HUDEP-2 (cell line): ENCODE measurements around the gene UBR3.
"Not testable (repeated sequence)": the region's sequence is repeated elsewhere in the genome, so short reads cannot be mapped to it uniquely, and the experiment has no call there.

Experiments used
- DNase-seq, 76 experiments: peaks; one replicate each; lab custom pipeline; 2025; ENCODE audit not compliant: unreplicated experiment in 76 of 76; lab: John Stamatoyannopoulos, UW

The UBR3 gene, protein sequence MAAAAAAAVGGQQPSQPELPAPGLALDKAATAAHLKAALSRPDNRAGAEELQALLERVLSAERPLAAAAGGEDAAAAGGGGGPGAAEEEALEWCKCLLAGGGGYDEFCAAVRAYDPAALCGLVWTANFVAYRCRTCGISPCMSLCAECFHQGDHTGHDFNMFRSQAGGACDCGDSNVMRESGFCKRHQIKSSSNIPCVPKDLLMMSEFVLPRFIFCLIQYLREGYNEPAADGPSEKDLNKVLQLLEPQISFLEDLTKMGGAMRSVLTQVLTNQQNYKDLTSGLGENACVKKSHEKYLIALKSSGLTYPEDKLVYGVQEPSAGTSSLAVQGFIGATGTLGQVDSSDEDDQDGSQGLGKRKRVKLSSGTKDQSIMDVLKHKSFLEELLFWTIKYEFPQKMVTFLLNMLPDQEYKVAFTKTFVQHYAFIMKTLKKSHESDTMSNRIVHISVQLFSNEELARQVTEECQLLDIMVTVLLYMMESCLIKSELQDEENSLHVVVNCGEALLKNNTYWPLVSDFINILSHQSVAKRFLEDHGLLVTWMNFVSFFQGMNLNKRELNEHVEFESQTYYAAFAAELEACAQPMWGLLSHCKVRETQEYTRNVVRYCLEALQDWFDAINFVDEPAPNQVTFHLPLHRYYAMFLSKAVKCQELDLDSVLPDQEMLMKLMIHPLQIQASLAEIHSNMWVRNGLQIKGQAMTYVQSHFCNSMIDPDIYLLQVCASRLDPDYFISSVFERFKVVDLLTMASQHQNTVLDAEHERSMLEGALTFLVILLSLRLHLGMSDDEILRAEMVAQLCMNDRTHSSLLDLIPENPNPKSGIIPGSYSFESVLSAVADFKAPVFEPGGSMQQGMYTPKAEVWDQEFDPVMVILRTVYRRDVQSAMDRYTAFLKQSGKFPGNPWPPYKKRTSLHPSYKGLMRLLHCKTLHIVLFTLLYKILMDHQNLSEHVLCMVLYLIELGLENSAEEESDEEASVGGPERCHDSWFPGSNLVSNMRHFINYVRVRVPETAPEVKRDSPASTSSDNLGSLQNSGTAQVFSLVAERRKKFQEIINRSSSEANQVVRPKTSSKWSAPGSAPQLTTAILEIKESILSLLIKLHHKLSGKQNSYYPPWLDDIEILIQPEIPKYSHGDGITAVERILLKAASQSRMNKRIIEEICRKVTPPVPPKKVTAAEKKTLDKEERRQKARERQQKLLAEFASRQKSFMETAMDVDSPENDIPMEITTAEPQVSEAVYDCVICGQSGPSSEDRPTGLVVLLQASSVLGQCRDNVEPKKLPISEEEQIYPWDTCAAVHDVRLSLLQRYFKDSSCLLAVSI (N-terminal part only)

DNA sequence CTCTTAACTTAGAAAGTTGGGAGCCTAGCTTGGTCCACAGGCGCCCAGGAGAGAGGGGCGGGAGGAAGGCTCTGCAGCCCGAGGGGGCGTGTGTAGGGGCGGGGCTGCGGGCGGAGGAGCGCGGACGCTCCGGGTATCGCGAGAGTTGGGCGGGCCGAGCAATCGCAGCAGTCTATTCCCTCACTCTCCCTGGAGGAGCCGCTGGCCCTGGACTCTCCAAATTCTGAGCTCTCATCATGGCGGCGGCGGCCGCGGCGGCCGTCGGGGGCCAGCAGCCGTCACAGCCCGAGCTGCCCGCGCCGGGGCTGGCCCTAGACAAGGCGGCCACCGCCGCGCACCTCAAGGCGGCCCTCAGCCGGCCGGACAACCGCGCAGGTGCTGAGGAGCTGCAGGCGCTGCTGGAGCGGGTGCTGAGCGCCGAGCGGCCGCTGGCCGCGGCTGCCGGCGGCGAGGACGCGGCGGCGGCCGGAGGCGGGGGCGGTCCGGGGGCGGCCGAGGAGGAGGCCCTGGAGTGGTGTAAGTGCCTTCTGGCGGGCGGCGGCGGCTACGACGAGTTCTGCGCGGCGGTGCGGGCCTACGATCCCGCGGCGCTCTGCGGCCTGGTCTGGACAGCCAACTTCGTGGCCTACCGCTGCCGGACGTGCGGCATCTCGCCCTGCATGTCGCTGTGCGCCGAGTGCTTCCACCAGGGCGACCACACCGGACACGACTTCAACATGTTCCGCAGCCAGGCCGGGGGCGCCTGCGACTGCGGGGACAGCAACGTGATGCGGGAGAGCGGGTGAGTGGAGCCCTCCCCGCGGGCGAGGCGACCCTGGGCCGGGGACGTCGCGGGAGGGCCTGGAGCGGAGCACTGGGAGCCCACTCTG lies at the start of gene UBR3:
TSS of gene UBR3 (plus strand) at position 183 of the 869 bp plus-strand sequence. CDS start at position 237, 54 bp downstream.
- peak in 75 of 76 experiments; percentile 10 to 92 (median 82) for DNase-seq

DNA sequence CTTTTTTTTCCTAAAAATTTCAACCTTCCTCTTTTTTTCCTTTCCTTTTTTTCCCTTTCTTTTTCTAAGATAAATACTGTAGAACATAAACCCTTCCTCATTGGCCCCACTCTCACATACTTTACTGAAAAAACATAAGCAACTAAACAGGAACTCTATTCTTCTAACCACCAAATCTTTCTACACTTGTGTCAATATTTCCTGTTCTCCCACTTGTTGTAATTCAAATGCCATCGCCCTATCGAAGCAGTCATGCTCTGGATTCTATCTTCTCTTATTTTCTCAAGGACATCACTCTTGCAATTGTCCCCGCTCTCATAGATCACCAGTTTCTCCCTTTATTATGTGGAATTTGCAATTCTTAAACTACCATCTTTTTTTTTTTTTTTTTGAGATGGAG lies 48.8 kb upstream of the UBR3 start:
- DNase-seq, result no peak

DNA sequence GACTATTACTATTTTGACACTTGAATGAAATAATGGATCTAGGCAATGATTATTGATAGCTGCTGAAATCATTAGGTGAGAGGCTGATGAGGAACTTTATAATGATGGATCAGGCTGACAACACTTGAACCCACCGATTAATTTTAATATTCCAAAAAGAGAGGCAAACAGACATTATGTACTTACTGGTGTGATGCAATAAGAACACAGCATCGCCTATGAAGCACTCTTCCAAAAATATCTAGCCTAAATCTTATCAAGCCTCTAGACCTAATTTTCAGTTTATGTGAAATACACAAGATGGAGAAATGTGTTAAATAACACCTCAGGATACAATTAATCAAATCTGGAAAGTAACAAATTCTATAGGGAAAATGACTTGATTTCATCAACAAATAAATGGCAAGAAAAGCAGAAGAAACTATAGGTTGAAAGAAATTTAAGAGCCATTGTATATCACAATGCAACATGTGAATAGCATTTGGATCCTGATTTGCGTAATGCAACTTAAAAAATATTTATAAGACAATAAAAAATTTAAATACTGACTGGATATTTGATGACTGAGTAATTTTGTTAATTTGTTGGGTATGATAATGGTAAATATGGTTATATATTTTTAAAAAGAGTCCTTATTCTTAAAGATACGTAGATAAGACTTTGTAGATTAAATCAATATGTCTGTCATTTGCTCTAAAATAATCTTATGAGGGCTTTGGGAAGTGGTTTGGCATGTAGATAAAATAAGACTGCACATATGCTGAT lies 45.8 kb upstream of the UBR3 start:
- no peak for DNase-seq

DNA sequence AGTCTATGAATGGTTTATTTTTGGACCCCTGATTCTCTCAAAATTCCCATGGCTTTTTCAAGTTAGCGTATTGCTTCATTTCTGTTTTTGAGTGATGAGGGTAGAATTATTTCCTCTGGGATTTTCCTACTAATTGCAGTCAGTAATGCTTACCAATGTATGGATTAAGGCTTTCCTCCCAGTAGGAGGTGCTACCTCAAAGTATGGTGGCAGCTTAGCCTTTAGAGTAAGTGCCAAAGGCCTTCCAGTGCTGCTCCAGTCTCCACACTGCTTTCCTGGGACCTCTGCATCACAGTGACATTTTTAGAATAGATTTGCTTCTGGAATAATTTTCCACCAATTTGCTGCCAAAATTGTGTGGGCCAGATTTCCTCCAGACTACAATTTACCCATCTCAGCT lies 44.7 kb upstream of the UBR3 start:
- DNase-seq, result no peak

DNA sequence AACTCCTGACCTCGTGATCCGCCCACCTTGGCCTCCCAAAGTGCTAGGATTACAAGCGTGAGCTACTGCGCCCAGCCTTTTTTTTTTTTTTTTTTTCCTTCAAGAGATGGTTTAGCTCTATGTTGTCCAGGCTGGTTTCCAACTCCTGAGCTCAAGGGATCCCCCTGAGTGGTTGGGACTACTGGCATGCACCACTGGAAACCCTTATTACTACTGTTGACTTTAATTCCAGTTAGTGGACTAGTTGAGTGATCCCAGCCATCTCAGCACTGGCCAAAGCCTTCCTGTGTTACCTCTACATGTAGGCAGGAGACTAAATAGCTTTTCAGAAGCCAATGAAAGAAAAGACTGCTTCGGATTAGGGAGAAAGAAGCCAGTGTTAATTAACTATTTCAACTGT lies 36.7 kb upstream of the UBR3 start:
- DNase-seq, result no peak

DNA sequence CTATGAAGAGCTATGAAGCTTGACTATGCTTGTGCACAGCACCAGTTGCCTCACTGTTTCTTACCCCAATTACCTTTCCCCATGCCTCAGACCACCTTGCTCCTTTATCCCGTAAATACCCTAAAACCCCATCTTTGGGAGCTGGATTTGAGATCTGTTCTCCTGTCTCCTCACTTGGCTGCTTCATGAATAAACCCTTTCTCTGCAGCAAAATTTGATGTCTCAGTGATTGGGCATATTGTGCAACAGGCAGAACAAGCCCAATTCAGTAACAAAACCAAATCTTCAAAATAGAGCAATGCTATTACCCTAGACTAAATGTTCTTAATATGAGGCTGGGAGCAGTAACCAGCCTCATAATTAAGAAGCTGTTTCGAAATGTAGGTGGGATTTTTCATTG lies 32.1 kb upstream of the UBR3 start:
- DNase-seq, result no peak

DNA sequence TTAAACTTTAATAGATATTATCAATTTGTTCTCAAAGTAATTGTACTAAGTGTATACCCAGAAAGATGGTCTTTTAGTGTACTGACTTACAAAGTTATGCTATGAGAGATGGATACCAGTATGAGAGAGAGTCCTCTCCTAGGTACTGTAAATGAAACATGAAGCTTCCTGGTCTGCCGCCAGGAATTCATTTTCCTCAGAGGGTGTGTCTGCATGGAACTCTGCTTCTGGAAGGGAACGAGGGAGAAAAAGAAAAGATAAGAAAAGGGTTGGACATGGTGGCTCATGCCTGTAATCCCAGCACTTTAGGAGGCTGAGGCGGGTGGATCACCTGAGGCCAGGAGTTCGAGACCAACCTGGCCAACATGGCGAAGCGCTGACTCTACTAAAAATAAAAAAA lies 30.8 kb upstream of the UBR3 start:
- DNase-seq, result no peak

DNA sequence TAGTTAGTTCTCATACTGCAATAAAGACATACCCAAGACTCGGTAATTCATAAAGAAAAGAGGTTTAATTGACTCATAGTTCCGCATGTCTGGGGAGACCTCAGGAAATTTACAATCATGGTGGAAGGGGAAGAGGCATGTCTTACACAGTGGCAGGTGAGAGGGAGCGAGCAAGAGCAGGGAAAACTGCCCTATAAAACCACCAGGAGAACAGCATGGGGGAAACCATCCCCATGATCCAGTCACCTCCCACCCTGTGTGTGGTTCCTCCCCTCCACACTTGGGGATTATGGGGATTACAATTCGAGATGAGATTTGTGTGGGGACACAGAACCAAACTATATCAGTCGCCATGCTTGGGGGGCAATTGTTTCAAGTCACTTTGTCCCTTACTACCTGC lies 29.7 kb upstream of the UBR3 start:
- no peak for DNase-seq

DNA sequence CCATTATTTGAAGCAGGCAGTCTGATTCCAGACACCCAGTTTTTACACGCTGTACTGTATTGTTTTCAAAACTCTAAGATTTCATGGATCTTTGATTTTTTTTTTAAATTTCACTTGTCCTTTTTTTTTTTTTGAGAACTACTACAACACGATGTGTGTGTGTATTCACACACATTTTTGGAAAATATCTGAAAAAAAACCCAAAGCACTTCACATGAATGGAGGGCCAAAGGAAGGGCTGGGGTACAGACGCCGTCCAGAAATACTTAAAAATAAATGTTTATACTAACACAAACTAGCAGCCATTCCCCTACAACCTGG lies 28.9 kb upstream of the UBR3 start:
- DNase-seq, result no peak

DNA sequence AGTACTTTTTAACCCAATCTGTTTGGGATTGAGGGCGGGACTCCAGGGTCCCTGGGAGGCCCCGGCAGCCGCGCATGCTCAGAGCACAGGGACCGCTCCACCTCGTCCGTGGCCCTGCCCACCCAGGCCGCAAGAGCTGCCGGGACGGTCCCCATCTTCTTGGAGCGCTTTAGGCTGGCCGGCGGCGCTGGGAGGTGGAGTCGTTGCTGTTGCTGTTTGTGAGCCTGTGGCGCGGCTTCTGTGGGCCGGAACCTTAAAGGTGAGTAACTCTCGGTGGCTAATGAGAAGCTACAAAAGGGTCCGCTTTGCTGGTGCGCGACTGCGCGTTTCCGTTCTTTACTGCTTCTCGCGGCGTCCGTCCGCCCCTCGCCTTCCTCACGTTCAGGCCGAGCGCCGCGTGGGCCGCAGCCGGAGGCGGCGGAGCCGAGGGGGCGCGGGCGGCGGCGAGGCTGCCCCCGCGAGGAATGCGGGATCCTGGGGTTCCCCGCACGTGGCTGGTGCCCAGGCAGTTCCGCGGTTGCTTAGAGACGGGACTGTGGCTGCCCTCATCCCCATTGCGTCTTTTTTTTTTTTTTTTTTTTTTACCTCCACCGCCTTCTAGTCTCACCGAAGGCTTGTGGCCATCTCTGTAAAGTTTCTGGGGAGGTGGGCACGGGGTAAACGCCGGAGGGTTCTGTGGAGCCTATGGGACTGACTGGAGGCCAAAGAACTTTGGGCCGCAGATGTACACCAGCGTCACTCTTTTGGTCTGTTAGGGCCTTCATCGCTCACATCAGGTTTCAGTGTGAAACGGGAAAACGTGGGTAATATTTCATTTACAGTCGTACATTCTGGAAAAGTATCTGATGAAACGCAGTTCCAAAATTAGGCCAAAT lies 28.3 kb upstream of the UBR3 start, which contains the start of gene SSB:
TSS of gene SSB (plus strand) at position 154 of the 875 bp plus-strand sequence. CDS start 2,090 bp downstream, outside the sequence.
- peak; percentile 11 to 93 (median 86) for DNase-seq

DNA sequence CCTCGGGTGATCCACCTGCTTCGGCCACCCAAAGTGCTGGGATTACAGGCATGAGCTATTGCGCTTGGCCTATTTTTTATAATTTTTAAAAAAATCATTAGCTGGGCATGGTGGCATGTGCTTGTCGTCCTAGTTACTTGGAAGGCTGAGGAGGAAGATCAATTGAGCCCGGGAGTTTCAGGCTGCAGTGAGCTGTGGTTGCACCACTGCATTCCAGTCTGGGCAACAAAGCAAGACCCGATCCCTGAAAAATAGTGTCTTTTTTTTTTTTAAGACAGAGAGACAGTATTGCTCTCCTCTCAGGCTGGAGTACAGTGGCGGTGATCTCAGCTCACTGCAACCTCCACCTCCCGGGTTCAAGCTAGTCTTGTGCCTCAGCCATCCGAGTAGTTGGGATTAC lies 23.8 kb upstream of the UBR3 start:
- no peak for DNase-seq

DNA sequence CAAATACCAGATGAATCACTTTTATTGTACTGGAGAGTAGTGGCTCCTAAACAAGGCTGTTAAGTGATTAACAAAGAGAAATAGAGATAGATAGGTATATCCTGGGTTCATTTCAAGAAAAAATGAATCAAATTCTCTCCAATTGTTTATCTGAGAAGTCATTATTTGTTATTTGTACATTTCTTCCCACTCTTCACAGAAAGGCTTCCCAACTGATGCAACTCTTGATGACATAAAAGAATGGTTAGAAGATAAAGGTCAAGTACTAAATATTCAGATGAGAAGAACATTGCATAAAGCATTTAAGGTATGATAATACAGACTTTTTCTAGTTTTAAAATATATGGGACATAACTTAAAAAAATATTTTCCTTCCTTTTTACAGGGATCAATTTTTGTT lies 20.7 kb upstream of the UBR3 start:
- DNase-seq, result no peak

DNA sequence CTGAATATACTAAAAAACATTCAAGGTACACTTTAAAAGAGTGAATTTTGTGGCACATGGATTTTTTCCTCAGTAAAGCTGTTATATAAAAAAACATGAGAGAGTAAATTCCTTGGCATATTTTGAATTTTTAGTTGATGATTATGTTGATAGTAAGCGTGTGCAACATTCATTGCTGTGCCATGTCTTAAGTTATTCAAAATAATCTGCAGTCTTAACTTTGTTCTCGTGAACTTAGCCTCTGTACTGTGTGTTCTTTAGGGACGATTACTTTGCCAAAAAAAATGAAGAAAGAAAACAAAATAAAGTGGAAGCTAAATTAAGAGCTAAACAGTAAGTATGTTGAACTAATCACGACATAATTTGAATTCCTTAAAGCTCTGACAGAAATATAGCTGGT lies 19.0 kb upstream of the UBR3 start:
- DNase-seq, result no peak

DNA sequence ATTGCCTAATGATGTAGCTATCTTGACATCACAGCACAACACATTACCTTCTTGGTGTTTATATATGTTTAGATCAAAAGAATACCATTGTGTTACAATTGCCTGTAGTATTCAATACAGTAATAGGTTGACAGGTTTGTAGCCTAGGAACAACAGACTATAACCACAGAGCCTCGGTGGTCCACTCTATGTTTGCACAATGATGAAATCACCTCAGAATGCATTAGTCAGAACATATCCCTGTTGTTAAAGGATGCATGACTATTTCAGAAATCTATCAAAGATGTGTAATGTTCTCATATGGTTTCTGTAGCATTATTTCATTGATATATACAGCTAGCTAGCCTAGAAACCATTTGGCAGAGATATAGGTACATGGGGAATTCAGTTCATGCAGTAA lies 11.4 kb upstream of the UBR3 start:
- DNase-seq, result no peak

DNA sequence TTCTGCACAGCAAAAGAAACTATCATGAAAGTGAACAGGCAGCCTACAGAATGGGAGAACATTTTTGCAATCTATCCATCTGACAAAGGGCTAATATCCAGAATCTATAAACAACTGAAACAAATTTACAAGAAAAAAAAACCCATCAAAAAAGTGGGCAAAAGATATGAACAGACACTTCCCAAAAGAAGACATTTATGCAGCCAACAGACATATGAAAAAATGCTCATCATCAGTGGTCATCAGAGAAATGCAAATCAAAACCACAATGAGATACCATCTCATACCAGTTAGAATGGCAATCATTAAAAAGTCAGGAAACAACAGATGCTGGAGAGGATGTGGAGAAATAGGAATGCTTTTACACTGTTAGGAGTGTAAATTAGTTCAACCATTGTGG lies 10.3 kb upstream of the UBR3 start:
- DNase-seq, result not testable (repeated sequence)

DNA sequence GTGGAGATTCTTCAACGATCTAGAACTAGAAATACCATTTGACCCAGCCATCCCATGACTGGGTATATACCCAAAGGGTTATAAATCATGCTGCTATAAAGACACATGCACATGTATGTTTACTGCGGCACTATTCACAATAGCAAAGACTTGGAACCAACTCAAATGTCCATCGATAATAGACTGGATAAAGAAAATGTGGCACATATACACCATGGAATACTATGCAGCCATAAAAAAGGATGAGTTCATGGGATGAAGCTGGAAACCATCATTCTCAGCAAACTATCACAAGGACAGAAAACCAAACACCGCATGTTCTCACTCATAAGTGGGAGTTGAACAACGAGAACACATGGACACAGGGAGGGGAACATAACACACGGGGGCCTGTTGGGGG lies 9.9 kb upstream of the UBR3 start:
- not testable (repeated sequence) for DNase-seq

DNA sequence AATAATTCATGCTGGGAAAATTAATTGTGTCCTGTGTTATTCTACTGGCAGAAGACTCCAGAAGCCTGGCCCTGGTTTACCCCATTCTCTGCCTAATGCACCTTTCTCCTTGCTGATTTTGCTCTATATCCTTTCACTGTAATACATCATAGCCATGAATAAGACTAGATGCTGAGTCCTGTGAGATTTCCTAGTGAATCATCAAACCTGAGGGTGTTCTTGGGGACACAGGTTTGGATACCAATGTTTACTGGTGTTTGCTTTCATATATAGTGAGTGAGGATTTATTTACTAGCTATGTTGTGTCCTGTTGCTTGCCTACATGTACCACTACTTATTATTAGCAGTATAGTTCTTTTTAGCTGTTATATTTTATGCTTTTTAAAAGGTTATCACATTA lies 9.0 kb upstream of the UBR3 start:
- DNase-seq, result no peak

DNA sequence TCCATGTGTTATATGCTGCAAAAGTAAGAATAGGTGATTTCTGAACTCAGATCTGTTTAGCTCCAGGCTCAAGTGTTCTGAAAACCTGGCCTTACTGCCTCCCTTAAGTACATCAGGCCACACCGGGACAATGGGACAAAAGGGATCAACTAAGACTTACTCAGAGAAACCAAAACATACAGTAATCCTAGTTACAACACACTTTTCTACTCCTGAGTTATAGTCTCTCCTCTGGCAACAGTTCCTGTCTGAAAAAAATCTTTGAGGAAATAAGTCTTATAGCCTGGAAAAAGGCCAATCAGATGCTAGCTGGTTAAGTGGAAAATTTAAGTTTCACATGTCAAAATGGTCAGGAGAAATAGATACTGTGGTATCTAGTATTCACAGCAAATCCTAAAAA lies 8.1 kb upstream of the UBR3 start:
- peak in 3 of 76 experiments; percentile 8 to 29 (median 17) for DNase-seq
